GM12878 (cell line): Measurements from ENCODE around the gene ANAPC16. TPM values are rescaled to one million over a fixed set of nuclear protein-coding genes. Genes with fewer than 3 reads are reported as not detected.

ENCODE experiments used
- ASH2L ChIP-seq: fragments of 300-600, 200-600 bp; sonication (generic); IDR thresholded peaks from 2 replicates; pipeline ENCODE4 v1.6.1; 2017; ENCODE audit warnings: low read depth, mild to moderate bottlenecking, borderline replicate concordance
- CTCF ChIP-seq, 3 experiments: IDR thresholded peaks in 2 of 3; conservative IDR thresholded peaks in 1 of 3; 2 replicates each; pipeline ENCODE4 v1.5.1; 2011; ENCODE audit warnings: low read depth in 3 of 3, low read length in 3 of 3, mild to moderate bottlenecking in 3 of 3, control low read depth in 2 of 3, moderate library complexity in 2 of 3, inconsistent platforms in 1 of 3, mixed read lengths in 1 of 3; ENCODE audit not compliant: control insufficient read depth in 2 of 3, insufficient read depth in 1 of 3; ENCODE audit errors: extremely low read depth in 1 of 3
- E4F1 ChIP-seq: fragments of 450-650 bp; IDR thresholded peaks from 2 replicates; pipeline ENCODE4 v1.6.1; 2018; ENCODE audit warnings: borderline replicate concordance, mild to moderate bottlenecking; ENCODE audit not compliant: partially characterized antibody
- EZH2 ChIP-seq: IDR thresholded peaks from 2 replicates; pipeline ENCODE4 v1.6.1; 2012; ENCODE audit warnings: low read depth, mild to moderate bottlenecking, control low read depth, inconsistent platforms, low read length, borderline replicate concordance; ENCODE audit not compliant: control insufficient read depth
- FOS ChIP-seq: IDR thresholded peaks from 3 replicates; pipeline ENCODE4 v1.6.1; 2011; ENCODE audit warnings: borderline replicate concordance; ENCODE audit not compliant: insufficient read length; ENCODE audit errors: extremely low read depth
- IKZF1 ChIP-seq: fragments of 450-650 bp; conservative IDR thresholded peaks from 2 replicates; pipeline ENCODE4 v1.6.1; 2017; ENCODE audit warnings: antibody characterized with exemption, mild to moderate bottlenecking
- IKZF2 ChIP-seq, 2 experiments: fragments of 450-650 bp; IDR thresholded peaks; 2 replicates each; pipeline ENCODE4 v1.6.1; 2017; ENCODE audit warnings: mild to moderate bottlenecking in 2 of 2, moderate library complexity in 2 of 2
- IRF5 ChIP-seq: fragments of 450-650 bp; IDR thresholded peaks from 2 replicates; pipeline ENCODE4 v1.6.1; 2017; ENCODE audit warnings: borderline replicate concordance
- KAT2A ChIP-seq: conservative IDR thresholded peaks from 2 replicates; pipeline ENCODE4 v1.6.1; 2011; ENCODE audit warnings: low read depth, low read length; ENCODE audit not compliant: control insufficient read depth
- KLF5 ChIP-seq: fragments of 450-650 bp; IDR thresholded peaks from 2 replicates; pipeline ENCODE4 v1.6.1; 2014; ENCODE audit warnings: mild to moderate bottlenecking; ENCODE audit not compliant: partially characterized antibody
- MTA2 ChIP-seq: fragments of 450-650 bp; IDR thresholded peaks from 2 replicates; pipeline ENCODE4 v1.6.1; 2016; ENCODE audit warnings: low read depth, mild to moderate bottlenecking, moderate library complexity
- MYC ChIP-seq: IDR thresholded peaks from 2 replicates; pipeline ENCODE4 v1.6.1; 2011; ENCODE audit warnings: mild to moderate bottlenecking, low read length, moderate library complexity, inconsistent platforms; ENCODE audit not compliant: insufficient read depth, insufficient replicate concordance, insufficient read length, severe bottlenecking
- NFXL1 ChIP-seq: fragments of 450-650 bp; IDR thresholded peaks from 2 replicates; pipeline ENCODE4 v1.6.1; 2017; ENCODE audit warnings: antibody characterized with exemption, mild to moderate bottlenecking, borderline replicate concordance
- NRF1 ChIP-seq: conservative IDR thresholded peaks from 2 replicates; pipeline ENCODE4 v1.6.1; 2011; ENCODE audit warnings: mild to moderate bottlenecking, low read depth, low read length, improper control_type of control experiment
- PAX8 ChIP-seq: fragments of 450-650 bp; IDR thresholded peaks from 2 replicates; pipeline ENCODE4 v1.6.1; 2017; ENCODE audit warnings: mild to moderate bottlenecking, moderate library complexity
- SIX5 ChIP-seq: IDR thresholded peaks from 2 replicates; pipeline ENCODE4 v1.6.1; 2011; ENCODE audit warnings: mild to moderate bottlenecking, low read depth, low read length, moderate library complexity; ENCODE audit not compliant: severe bottlenecking
- SP1 ChIP-seq: IDR thresholded peaks from one replicate; pipeline ENCODE4 v1.6.1; 2011; ENCODE audit warnings: low read depth, low read length
- SPI1 ChIP-seq: IDR thresholded peaks from 2 replicates; pipeline ENCODE4 v1.6.1; 2011; ENCODE audit warnings: low read depth, mild to moderate bottlenecking, low read length, moderate library complexity, borderline replicate concordance; ENCODE audit not compliant: insufficient read depth
- TCF7 ChIP-seq: IDR thresholded peaks from 2 replicates; pipeline ENCODE4 v1.6.1; 2014; ENCODE audit warnings: antibody characterized with exemption, borderline replicate concordance
- ZNF217 ChIP-seq: fragments of 450-650 bp; IDR thresholded peaks from 2 replicates; pipeline ENCODE4 v1.6.1; 2017; ENCODE audit warnings: antibody characterized with exemption, mild to moderate bottlenecking
- polyA plus RNA-seq, 11 experiments: library from polyadenylated mRNA; depleted of rRNA in 4 of 11; unstranded in 6 of 11; stranded (reverse) in 5 of 11; fragments of >200 nt; fragmentation: Nextera tagmentation in 4 of 11; fragmentation: Illumina TruSeq in 1 of 11; extraction: Ambion mirVana in 4 of 11; extraction: Trizol in 1 of 11; gene quantifications; 1 replicate in 1 of 11; 2 replicates in 10 of 11; pipeline versions ENCODE4 v1.2.1 to v1.2.3, GENCODE V29; 2011 to 2016; ENCODE audit warnings: inconsistent platforms in 2 of 11, missing spikeins in 2 of 11, low read depth in 1 of 11
- total RNA-seq, 4 experiments: library from RNA; depleted of rRNA in 3 of 4; stranded (reverse); fragments of >200 nt in 3 of 4; fragmentation: Illumina TruSeq in 1 of 4; extraction: Trizol in 1 of 4; gene quantifications; 2 replicates each; pipeline versions ENCODE4 v1.2.1 to v1.2.3, GENCODE V29; 2013 to 2021

The ANAPC16 gene
- total and polyA plus RNA-seq, 10 of the 15 experiments (the other 5 are each of a cell fraction or from before 2014, with no cell fraction given), result 66.9 to 208 (median 134) TPM

GRCh38 chr10:72260976-72261783, 45.4 kb downstream of the ANAPC16 start (continued):
- TF ChIP-seq EZH2 (no peak), MYC (no peak), SIX5 (no peak), CTCF (IDR thresholded peaks at IDR 0.05 in 2 of 3, conservative IDR thresholded peaks at IDR 0.05 in 1 of 3; ENCODE audit: control insufficient read depth in 2 of 3, extremely low read depth in 1 of 3, insufficient read depth in 1 of 3, low read depth in 3 of 3, low read length in 3 of 3) (peak in 2 of 3 experiments; percentile 15 to 39; a peak in 2 of 6 replicates), NFXL1 (no peak), ASH2L (peak; percentile 92; the same call in 1 of the 2 replicates), IRF5 (peak; percentile 70; the same call in 1 of the 2 replicates), SPI1 (no peak; the same call in 1 of the 2 replicates), MTA2 (peak; percentile 88), IKZF1 (peak; percentile 100), TCF7 (no peak), E4F1 (no peak), FOS (no peak), PAX8 (no peak), SP1 (no peak), ZNF217 (no peak; the same call in none of the 2 replicates), NRF1 (no peak), IKZF2 (IDR thresholded peaks at IDR 0.05) (peak; percentile 100), KAT2A (no peak), KLF5 (peak; percentile 69)
